GM18951 (cell line): Measurements from ENCODE around the gene PLEKHJ1.

Source experiments
- POLR2A ChIP-seq: IDR thresholded peaks from 4 replicates; pipeline ENCODE4 v1.6.1; 2011; ENCODE audit warnings: mild to moderate bottlenecking; ENCODE audit not compliant: insufficient read length, insufficient read depth; ENCODE audit errors: extremely low read depth
- in situ Hi-C: fragments of 300-500 bp; cut with MboI; formaldehyde crosslinking; loops from one replicate; pipeline ENCODE4 v1.12.0; 2022; ENCODE audit warnings: low sequenced_read_pairs, mixed read lengths, inconsistent platforms; ENCODE audit not compliant: unreplicated experiment

Gene PLEKHJ1

GRCh38 chr19:2236314-2237050, at the start of gene PLEKHJ1, which contains the start of gene SF3A2:
Gene PLEKHJ1 (minus strand): TSS chr19:2236329. CDS start chr19:2236248, 81 bp downstream.
Gene SF3A2 (plus strand): TSS chr19:2236824. CDS start chr19:2243419, 6,595 bp downstream.
- in situ Hi-C loops: no loop called here

GRCh38 chr19:2283835-2284507, 47.8 kb upstream of the PLEKHJ1 start:
- in situ Hi-C loops: loop anchor here (25.0 kb wide), 1 partner anchor 328 kb away; no protein-coding TSS in a partner anchor
- no peak for TF ChIP-seq POLR2A

More at GRCh38 chr19:2236314-2237050, at the start of gene PLEKHJ1, which contains the start of gene SF3A2:
- peak; percentile 79 for TF ChIP-seq POLR2A

- TF ChIP-seq POLR2A: no peak
- in situ Hi-C loops: loop anchor here (25.0 kb wide), 1 partner anchor 329 kb away; no protein-coding TSS in a partner anchor
Measured at GRCh38 chr19:2282862-2283237, 46.7 kb upstream of the PLEKHJ1 start.

GRCh38 chr19:2282062-2282861, 46.1 kb upstream of the PLEKHJ1 start, which contains the start of gene PEAK3:
Gene PEAK3 (minus strand): TSS chr19:2282175. CDS start chr19:2280931, 1,244 bp downstream.
- in situ Hi-C loops: loop anchor here (25.0 kb wide), 1 partner anchor 330 kb away; no protein-coding TSS in a partner anchor
- TF ChIP-seq POLR2A: no peak

GRCh38 chr19:2281265-2282061, 45.3 kb upstream of the PLEKHJ1 start:
- in situ Hi-C loops: loop anchor here (25.0 kb wide), 1 partner anchor 331 kb away; no protein-coding TSS in a partner anchor

- TF ChIP-seq POLR2A: no peak
- in situ Hi-C loops: loop anchor here (25.0 kb wide), 1 partner anchor 332 kb away; no protein-coding TSS in a partner anchor
Measured at GRCh38 chr19:2280633-2281264, 44.6 kb upstream of the PLEKHJ1 start.

- in situ Hi-C loops: loop anchor here (25.0 kb wide), 1 partner anchor 334 kb away; no protein-coding TSS in a partner anchor
Measured at GRCh38 chr19:2278459-2279158, 42.5 kb upstream of the PLEKHJ1 start.

GRCh38 chr19:2277138-2277537, 41.0 kb upstream of the PLEKHJ1 start:
- in situ Hi-C loops: loop anchor here (25.0 kb wide), 1 partner anchor 335 kb away; no protein-coding TSS in a partner anchor
- no peak for TF ChIP-seq POLR2A

More at GRCh38 chr19:2278459-2279158, 42.5 kb upstream of the PLEKHJ1 start:
- TF ChIP-seq POLR2A: no peak

GRCh38 chr19:2276429-2276986, 40.4 kb upstream of the PLEKHJ1 start:
- no peak for TF ChIP-seq POLR2A
- in situ Hi-C loops: loop anchor here (25.0 kb wide), 1 partner anchor 336 kb away; no protein-coding TSS in a partner anchor

GRCh38 chr19:2275588-2276428, 39.7 kb upstream of the PLEKHJ1 start:
- in situ Hi-C loops: loop anchor here (25.0 kb wide), 1 partner anchor 336 kb away; no protein-coding TSS in a partner anchor
- no peak for TF ChIP-seq POLR2A
